G401 (cell line): ENCODE results near the gene SFI1. TPM values are rescaled to one million over a fixed set of nuclear protein-coding genes. Genes with fewer than 3 reads are reported as not detected.
"Not testable (repeated sequence)": the region's sequence is repeated elsewhere in the genome, so short reads cannot be mapped to it uniquely, and the experiment has no call there.

Source experiments
- DNase-seq: peaks from one replicate; pipeline ENCODE4 v3.0.0-alpha.2; 2015; ENCODE audit warnings: low spot score
- in situ Hi-C: cut with HindIII; loops from 2 replicates; pipeline ENCODE4 v1.10.0; 2016; ENCODE audit warnings: low sequenced_read_pairs, mixed read lengths
- total RNA-seq: library from RNA; depleted of rRNA; stranded (reverse); fragments of >200 nt; shearing (Covaris generic); gene quantifications from 2 replicates; pipeline ENCODE4 v1.2.3, GENCODE V29; 2014; rRNA removed

Gene SFI1
- total RNA-seq, 1 experiment from 2014 or later: 43.8 TPM

- in situ Hi-C loops: no loop called here
- no peak for DNase-seq
Measured at GRCh38 chr22:31647523-31648320, 151.4 kb downstream of the SFI1 start.

- no peak for DNase-seq
- in situ Hi-C loops: no loop called here
Measured at GRCh38 chr22:31650391-31650790, 154.1 kb downstream of the SFI1 start.

GRCh38 chr22:31651664-31652063 lies 155.3 kb downstream of the SFI1 start:
- DNase-seq: no peak
- in situ Hi-C loops: no loop called here

- in situ Hi-C loops: no loop called here
Measured at GRCh38 chr22:31652088-31652487, 155.8 kb downstream of the SFI1 start.

GRCh38 chr22:31652911-31653684 lies 156.8 kb downstream of the SFI1 start:
- in situ Hi-C loops: no loop called here
- DNase-seq: no peak

More at GRCh38 chr22:31652088-31652487, 155.8 kb downstream of the SFI1 start:
- no peak for DNase-seq

- in situ Hi-C loops: no loop called here
Measured at GRCh38 chr22:31653944-31654343, 157.6 kb downstream of the SFI1 start.

GRCh38 chr22:31654408-31654807 lies 158.1 kb downstream of the SFI1 start:
- in situ Hi-C loops: no loop called here
- no peak for DNase-seq

More at GRCh38 chr22:31653944-31654343, 157.6 kb downstream of the SFI1 start:
- no peak for DNase-seq

- in situ Hi-C loops: no loop called here
Measured at GRCh38 chr22:31659246-31659645, 162.9 kb downstream of the SFI1 start.

GRCh38 chr22:31660860-31661341 lies 164.6 kb downstream of the SFI1 start:
- in situ Hi-C loops, DNase-seq: not testable (repeated sequence)

More at GRCh38 chr22:31659246-31659645, 162.9 kb downstream of the SFI1 start:
- DNase-seq: no peak

- DNase-seq: peak; percentile 97
- in situ Hi-C loops: no loop called here
Measured at GRCh38 chr22:31661851-31662667, 165.7 kb downstream of the SFI1 start, which contains the start of gene PISD. TSS of gene PISD (minus strand) at chr22:31662215. CDS start at chr22:31662208, 7 bp downstream.

GRCh38 chr22:31662668-31663037 lies 166.3 kb downstream of the SFI1 start:
- in situ Hi-C loops: no loop called here
- no peak for DNase-seq

Other genes with a start within 250 kb of the SFI1 start
- 9.3 and 12.5 TPM in 2 replicates for gene PIK3IP1, start 204.0 kb upstream of the SFI1 start, total RNA-seq
- gene PATZ1, start 150.2 kb upstream of the SFI1 start, total RNA-seq: 30.2 and 30.8 TPM in 2 replicates
- 31.8 and 69.1 TPM in 2 replicates for gene DRG1, start 96.9 kb upstream of the SFI1 start, total RNA-seq
- gene EIF4ENIF1, start 6.7 kb upstream of the SFI1 start, total RNA-seq: 10.2 and 16.8 TPM in 2 replicates
- 46.1 and 75.3 TPM in 2 replicates for gene PISD, start 165.7 kb downstream of the SFI1 start, total RNA-seq